ENCODE measurements around the gene RESF1. TPM values are rescaled to one million over a fixed set of nuclear protein-coding genes. Genes with fewer than 3 reads are reported as not detected.
A peak's percentile ranks its signal among the peaks of the same experiment; 100 is the strongest.

Gene RESF1
- total and polyA plus RNA-seq, 2 of the 13 experiments (the other 11 are each of a cell fraction or from before 2014, with no cell fraction given): 7.9 to 16.8 TPM

DNA sequence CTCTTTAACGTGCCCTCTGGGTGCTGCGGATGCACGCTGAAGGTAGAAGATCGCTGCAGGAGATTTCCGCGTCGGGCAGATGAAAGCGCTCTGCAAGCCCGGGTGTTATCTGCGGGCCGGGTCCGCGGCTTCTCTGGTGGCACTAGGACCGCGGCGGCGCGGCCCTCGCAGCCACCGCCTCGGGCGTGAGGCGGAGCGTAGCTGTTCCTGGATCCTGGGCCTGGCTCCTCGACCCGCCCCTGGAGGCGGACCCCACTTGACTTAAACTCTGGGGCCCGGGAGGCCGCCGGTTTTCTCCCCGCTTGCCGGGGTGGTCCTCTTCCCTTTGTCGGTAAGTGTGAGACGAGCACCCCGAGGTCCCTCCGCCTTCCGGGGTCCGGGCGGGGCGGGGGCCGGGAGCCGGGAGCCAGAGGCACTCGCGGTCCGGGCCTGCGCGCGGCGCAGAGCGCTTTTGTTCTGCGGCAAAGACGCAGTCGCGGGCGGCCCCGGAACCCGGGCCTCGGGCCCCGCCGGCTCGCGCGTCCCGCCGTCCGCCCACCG, at the start of gene RESF1 (continued):
- TF ChIP-seq, protein P1, sequence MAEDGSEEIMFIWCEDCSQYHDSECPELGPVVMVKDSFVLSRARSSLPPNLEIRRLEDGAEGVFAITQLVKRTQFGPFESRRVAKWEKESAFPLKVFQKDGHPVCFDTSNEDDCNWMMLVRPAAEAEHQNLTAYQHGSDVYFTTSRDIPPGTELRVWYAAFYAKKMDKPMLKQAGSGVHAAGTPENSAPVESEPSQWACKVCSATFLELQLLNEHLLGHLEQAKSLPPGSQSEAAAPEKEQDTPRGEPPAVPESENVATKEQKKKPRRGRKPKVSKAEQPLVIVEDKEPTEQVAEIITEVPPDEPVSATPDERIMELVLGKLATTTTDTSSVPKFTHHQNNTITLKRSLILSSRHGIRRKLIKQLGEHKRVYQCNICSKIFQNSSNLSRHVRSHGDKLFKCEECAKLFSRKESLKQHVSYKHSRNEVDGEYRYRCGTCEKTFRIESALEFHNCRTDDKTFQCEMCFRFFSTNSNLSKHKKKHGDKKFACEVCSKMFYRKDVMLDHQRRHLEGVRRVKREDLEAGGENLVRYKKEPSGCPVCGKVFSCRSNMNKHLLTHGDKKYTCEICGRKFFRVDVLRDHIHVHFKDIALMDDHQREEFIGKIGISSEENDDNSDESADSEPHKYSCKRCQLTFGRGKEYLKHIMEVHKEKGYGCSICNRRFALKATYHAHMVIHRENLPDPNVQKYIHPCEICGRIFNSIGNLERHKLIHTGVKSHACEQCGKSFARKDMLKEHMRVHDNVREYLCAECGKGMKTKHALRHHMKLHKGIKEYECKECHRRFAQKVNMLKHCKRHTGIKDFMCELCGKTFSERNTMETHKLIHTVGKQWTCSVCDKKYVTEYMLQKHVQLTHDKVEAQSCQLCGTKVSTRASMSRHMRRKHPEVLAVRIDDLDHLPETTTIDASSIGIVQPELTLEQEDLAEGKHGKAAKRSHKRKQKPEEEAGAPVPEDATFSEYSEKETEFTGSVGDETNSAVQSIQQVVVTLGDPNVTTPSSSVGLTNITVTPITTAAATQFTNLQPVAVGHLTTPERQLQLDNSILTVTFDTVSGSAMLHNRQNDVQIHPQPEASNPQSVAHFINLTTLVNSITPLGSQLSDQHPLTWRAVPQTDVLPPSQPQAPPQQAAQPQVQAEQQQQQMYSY (CRISPR knock-in tag; IDR thresholded peaks at IDR 0.05): no peak; the same call in 1 of the 2 replicates
- TF ChIP-seq SNAI1 (CRISPR knock-in tag; IDR thresholded peaks at IDR 0.05; ENCODE audit: borderline replicate concordance) (no peak), SMYD3 (CRISPR knock-in tag; IDR thresholded peaks at IDR 0.05) (no peak), ZNF598 (CRISPR knock-in tag; IDR thresholded peaks at IDR 0.05; ENCODE audit: borderline replicate concordance) (0 out of 2 replicates have a peak, but pooled peaks have one; percentile 29), ZSCAN29 (CRISPR knock-in tag; conservative IDR thresholded peaks at IDR 0.05) (no peak), TBP (CRISPR knock-in tag; IDR thresholded peaks at IDR 0.05) (no peak), ZNF446 (CRISPR knock-in tag; IDR thresholded peaks at IDR 0.05) (no peak), CBX2 (IDR thresholded peaks at IDR 0.05; ENCODE audit: low read depth, low read length) (no peak), CBX2 (CRISPR knock-in tag; IDR thresholded peaks at IDR 0.05; ENCODE audit: low read depth) (no peak), ZNF737 (CRISPR knock-in tag; IDR thresholded peaks at IDR 0.05; ENCODE audit: borderline replicate concordance) (no peak), SUZ12 (IDR thresholded peaks at IDR 0.05; ENCODE audit: low read depth, low read length) (no peak), GPN1 (CRISPR knock-in tag; IDR thresholded peaks at IDR 0.05; ENCODE audit: borderline replicate concordance) (no peak; the same call in 1 of the 2 replicates), ZNF83 (CRISPR knock-in tag; IDR thresholded peaks at IDR 0.05; ENCODE audit: borderline replicate concordance) (no peak), NR2C2 (CRISPR knock-in tag; IDR thresholded peaks at IDR 0.05; ENCODE audit: borderline replicate concordance) (no peak), KLF16 (CRISPR knock-in tag; IDR thresholded peaks at IDR 0.05) (peak in 1 of 2 experiments; percentile 83; a peak in 2 of 4 replicates), JUND (CRISPR knock-in tag; IDR thresholded peaks at IDR 0.05) (no peak), JUN (CRISPR knock-in tag; IDR thresholded peaks at IDR 0.05) (no peak)
- TF ChIP-seq, protein P2, sequence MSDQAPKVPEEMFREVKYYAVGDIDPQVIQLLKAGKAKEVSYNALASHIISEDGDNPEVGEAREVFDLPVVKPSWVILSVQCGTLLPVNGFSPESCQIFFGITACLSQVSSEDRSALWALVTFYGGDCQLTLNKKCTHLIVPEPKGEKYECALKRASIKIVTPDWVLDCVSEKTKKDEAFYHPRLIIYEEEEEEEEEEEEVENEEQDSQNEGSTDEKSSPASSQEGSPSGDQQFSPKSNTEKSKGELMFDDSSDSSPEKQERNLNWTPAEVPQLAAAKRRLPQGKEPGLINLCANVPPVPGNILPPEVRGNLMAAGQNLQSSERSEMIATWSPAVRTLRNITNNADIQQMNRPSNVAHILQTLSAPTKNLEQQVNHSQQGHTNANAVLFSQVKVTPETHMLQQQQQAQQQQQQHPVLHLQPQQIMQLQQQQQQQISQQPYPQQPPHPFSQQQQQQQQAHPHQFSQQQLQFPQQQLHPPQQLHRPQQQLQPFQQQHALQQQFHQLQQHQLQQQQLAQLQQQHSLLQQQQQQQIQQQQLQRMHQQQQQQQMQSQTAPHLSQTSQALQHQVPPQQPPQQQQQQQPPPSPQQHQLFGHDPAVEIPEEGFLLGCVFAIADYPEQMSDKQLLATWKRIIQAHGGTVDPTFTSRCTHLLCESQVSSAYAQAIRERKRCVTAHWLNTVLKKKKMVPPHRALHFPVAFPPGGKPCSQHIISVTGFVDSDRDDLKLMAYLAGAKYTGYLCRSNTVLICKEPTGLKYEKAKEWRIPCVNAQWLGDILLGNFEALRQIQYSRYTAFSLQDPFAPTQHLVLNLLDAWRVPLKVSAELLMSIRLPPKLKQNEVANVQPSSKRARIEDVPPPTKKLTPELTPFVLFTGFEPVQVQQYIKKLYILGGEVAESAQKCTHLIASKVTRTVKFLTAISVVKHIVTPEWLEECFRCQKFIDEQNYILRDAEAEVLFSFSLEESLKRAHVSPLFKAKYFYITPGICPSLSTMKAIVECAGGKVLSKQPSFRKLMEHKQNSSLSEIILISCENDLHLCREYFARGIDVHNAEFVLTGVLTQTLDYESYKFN (CRISPR knock-in tag; conservative IDR thresholded peaks at IDR 0.05): peak; percentile 40; the same call in 1 of the 2 replicates
- TF ChIP-seq, protein P3, sequence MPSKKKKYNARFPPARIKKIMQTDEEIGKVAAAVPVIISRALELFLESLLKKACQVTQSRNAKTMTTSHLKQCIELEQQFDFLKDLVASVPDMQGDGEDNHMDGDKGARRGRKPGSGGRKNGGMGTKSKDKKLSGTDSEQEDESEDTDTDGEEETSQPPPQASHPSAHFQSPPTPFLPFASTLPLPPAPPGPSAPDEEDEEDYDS (CRISPR knock-in tag; IDR thresholded peaks at IDR 0.05): peak; percentile 79
- TF ChIP-seq, protein P4, sequence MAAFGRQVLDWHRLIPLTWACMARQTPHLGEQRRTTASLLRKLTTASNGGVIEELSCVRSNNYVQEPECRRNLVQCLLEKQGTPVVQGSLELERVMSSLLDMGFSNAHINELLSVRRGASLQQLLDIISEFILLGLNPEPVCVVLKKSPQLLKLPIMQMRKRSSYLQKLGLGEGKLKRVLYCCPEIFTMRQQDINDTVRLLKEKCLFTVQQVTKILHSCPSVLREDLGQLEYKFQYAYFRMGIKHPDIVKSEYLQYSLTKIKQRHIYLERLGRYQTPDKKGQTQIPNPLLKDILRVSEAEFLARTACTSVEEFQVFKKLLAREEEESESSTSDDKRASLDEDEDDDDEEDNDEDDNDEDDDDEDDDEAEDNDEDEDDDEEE (CRISPR knock-in tag; IDR thresholded peaks at IDR 0.05): no peak
